ENCODE data around the gene LSM4.
"Not testable (repeated sequence)": the region's sequence is repeated elsewhere in the genome, so short reads cannot be mapped to it uniquely, and the experiment has no call there.

Gene LSM4

DNA sequence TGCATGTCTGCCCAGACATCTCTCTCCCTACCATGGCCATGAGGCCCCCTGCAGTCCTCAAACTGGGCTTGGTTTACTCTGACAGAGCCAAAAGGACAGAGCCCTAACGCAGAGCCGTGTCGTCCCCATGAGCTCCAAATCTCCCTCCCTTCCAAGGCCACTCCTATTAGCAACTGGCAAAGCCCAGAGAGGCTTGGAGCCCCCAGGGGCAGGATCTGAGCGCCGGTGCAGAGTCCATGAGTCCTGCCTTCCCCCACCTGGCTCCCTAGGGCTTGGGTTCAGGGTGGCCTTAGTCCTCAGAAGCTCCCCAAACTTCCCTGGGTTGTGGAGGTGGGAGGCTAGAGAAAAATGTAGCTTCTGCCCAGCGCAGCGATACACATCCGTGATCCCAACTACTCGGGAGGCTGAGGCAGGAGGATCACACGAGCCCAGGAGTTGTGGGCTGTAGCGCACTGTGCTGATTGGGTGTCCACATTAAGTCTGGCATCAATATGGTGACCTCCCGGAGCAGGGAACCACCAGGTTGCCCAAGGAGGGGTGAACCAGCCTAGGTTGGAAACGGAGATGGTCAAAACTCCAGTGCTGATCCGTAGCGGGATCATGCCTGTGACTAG, 10.1 kb upstream of the LSM4 start:
- Mint-ChIP-seq H3K4me1 (peaks cover 9% of the 10 kb centered on the region), H3K27me3 (peaks cover 6% of the 10 kb centered on the region), H3K4me3 (no peak overlapping the region), H3K9me3 (no peaks in the 10 kb centered on the region), H3K27ac (no peak overlapping the region), H3K36me3 (no peaks in the 10 kb centered on the region)
- no peak for DNase-seq (ENCODE audit: low spot score in 2 of 2)
- ATAC-seq (ENCODE audit: low read depth): no peak

- ATAC-seq (ENCODE audit: low read depth) (no peak), DNase-seq (ENCODE audit: low spot score in 2 of 2) (no peak)
- peaks cover 4% of the 10 kb centered on the region for H3K27me3 Mint-ChIP-seq
- no peaks in the 10 kb centered on the region for H3K9me3 Mint-ChIP-seq
- no peak overlapping the region for H3K4me3 Mint-ChIP-seq
- H3K4me1 Mint-ChIP-seq: peaks cover 9% of the 10 kb centered on the region
- no peak overlapping the region for H3K27ac Mint-ChIP-seq
- no peaks in the 10 kb centered on the region for H3K36me3 Mint-ChIP-seq
Measured at GRCh38 chr19:18330868-18331267, 8.0 kb upstream of the LSM4 start.

- H3K4me3 Mint-ChIP-seq: no peak overlapping the region
- ATAC-seq (ENCODE audit: low read depth): no peak
Measured at GRCh38 chr19:18329035-18329376, 6.1 kb upstream of the LSM4 start.

GRCh38 chr19:18328340-18329034, 5.6 kb upstream of the LSM4 start:
- DNase-seq (ENCODE audit: low spot score in 2 of 2) (peak; percentile 68 to 86), ATAC-seq (ENCODE audit: low read depth) (peak; percentile 94)
- Mint-ChIP-seq H3K9me3 (no peaks in the 10 kb centered on the region), H3K27me3 (peaks cover 4% of the 10 kb centered on the region), H3K27ac (no peak overlapping the region), H3K36me3 (no peaks in the 10 kb centered on the region), H3K4me1 (peaks cover 9% of the 10 kb centered on the region), H3K4me3 (peak overlapping the region; percentile 64)

More at GRCh38 chr19:18329035-18329376, 6.1 kb upstream of the LSM4 start:
- DNase-seq (ENCODE audit: low spot score in 2 of 2): no peak
- H3K9me3 Mint-ChIP-seq: no peaks in the 10 kb centered on the region
- H3K36me3 Mint-ChIP-seq: no peaks in the 10 kb centered on the region
- H3K4me1 Mint-ChIP-seq: peaks cover 9% of the 10 kb centered on the region
- peaks cover 4% of the 10 kb centered on the region for H3K27me3 Mint-ChIP-seq
- H3K27ac Mint-ChIP-seq: no peak overlapping the region

- H3K4me3 Mint-ChIP-seq: no peak overlapping the region
- ATAC-seq (ENCODE audit: low read depth) (no peak), DNase-seq (ENCODE audit: low spot score in 2 of 2) (no peak)
- peaks cover 16% of the 10 kb centered on the region for H3K4me1 Mint-ChIP-seq
- H3K27ac Mint-ChIP-seq: no peak overlapping the region
- peaks cover 4% of the 10 kb centered on the region for H3K27me3 Mint-ChIP-seq
- no peaks in the 10 kb centered on the region for H3K36me3 Mint-ChIP-seq
- H3K9me3 Mint-ChIP-seq: no peaks in the 10 kb centered on the region
Measured at GRCh38 chr19:18326772-18327171, 3.9 kb upstream of the LSM4 start.

GRCh38 chr19:18324373-18324731, 1.5 kb upstream of the LSM4 start:
- peaks cover 27% of the 10 kb centered on the region for H3K4me1 Mint-ChIP-seq
- DNase-seq (ENCODE audit: low spot score in 2 of 2); ATAC-seq (ENCODE audit: low read depth); H3K36me3 Mint-ChIP-seq; H3K27me3 Mint-ChIP-seq; H3K27ac Mint-ChIP-seq; H3K4me3 Mint-ChIP-seq; H3K9me3 Mint-ChIP-seq: not testable (repeated sequence)

- Mint-ChIP-seq H3K27ac (peak overlapping the region; percentile 1), H3K27me3 (no peaks in the 10 kb centered on the region), H3K4me1 (peaks cover 22% of the 10 kb centered on the region), H3K9me3 (no peaks in the 10 kb centered on the region), H3K36me3 (peaks cover 2% of the 10 kb centered on the region), H3K4me3 (peak overlapping the region; percentile 81)
- no peak for DNase-seq (ENCODE audit: low spot score in 2 of 2)
- ATAC-seq (ENCODE audit: low read depth): no peak
Measured at GRCh38 chr19:18322318-18322758, 538 bp downstream of the LSM4 start.

DNA sequence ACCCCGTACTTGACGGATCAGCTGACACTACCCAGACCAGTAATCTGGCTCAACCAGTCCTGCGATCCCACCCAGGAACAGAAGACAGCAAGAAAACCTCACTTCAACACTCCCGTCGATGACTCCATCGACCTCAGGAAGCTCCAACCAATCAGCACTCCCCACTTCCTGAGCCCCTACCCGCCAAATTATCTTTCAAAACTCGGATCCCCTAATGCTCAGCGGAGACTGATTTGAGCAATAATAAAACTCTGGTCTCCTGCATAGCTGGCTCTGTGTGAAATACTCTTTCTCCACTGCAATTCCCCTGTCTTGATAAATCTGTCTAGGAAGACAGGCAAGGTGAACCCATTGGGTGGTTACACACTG, 1.2 kb downstream of the LSM4 start:
- peak overlapping the region; percentile 81 for H3K4me3 Mint-ChIP-seq
- no peaks in the 10 kb centered on the region for H3K9me3 Mint-ChIP-seq
- no peak for ATAC-seq (ENCODE audit: low read depth)
- H3K27ac Mint-ChIP-seq: peak overlapping the region; percentile 1
- H3K4me1 Mint-ChIP-seq: peaks cover 22% of the 10 kb centered on the region
- no peak for DNase-seq (ENCODE audit: low spot score in 2 of 2)
- H3K27me3 Mint-ChIP-seq: no peaks in the 10 kb centered on the region
- H3K36me3 Mint-ChIP-seq: peaks cover 2% of the 10 kb centered on the region

- Mint-ChIP-seq H3K36me3 (peaks cover 2% of the 10 kb centered on the region), H3K9me3 (no peaks in the 10 kb centered on the region), H3K27ac (peak overlapping the region; percentile 1), H3K4me1 (peaks cover 22% of the 10 kb centered on the region), H3K27me3 (no peaks in the 10 kb centered on the region), H3K4me3 (peak overlapping the region; percentile 81)
- ATAC-seq (ENCODE audit: low read depth) (no peak), DNase-seq (ENCODE audit: low spot score in 2 of 2) (no peak)
Measured at GRCh38 chr19:18320865-18321733, 1.8 kb downstream of the LSM4 start.

GRCh38 chr19:18319591-18320135, 3.2 kb downstream of the LSM4 start:
- Mint-ChIP-seq H3K4me3 (no peak overlapping the region), H3K4me1 (peaks cover 29% of the 10 kb centered on the region), H3K27me3 (no peaks in the 10 kb centered on the region), H3K27ac (no peak overlapping the region), H3K9me3 (no peaks in the 10 kb centered on the region), H3K36me3 (peaks cover 2% of the 10 kb centered on the region)
- DNase-seq (ENCODE audit: low spot score in 2 of 2) (no peak), ATAC-seq (ENCODE audit: low read depth) (no peak)

DNA sequence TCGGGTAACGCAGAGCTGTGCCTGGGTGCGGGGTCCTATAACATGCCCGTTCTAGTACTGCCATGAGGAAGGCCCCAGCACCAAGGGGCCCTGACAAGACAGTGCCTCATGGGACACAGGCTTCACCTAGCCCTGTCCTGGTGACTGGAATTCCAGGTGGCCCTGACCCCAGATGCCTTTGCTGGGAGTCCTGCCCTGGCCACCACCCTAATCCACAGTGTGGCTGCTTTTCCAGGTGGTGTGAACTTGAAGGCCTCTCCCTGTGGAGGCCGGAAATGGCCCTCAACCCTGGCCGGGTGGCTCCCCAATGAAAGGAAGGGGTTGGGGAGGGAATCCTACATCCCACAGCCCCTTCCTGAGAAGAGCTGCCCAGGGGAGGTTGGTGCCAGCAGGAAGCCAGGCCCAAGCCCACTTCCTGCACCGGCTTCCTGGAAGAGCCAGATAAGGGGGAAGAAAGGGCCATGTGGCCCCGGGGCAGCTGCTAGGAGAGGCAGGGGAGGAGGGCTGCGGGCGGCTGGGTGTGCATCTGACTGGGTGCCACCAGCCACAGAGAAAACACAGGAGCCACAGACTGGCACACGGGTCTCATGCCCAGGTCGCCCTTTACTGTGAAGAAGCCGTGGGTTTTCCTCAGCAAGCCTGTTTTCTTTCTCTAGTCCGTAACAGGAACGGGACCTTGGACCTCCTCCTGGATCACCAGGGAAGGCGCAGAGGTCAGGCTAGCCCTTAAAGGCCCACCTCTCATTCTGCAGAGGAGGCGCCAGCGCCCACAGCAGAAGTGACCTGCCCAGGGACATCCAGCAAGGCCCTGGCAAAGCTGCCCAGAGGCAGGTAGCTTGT, 4.7 kb downstream of the LSM4 start:
- peaks cover 26% of the 10 kb centered on the region for H3K4me1 Mint-ChIP-seq
- peak overlapping the region; percentile 1 for H3K27ac Mint-ChIP-seq
- H3K4me3 Mint-ChIP-seq: no peak overlapping the region
- no peaks in the 10 kb centered on the region for H3K27me3 Mint-ChIP-seq
- peaks cover 2% of the 10 kb centered on the region for H3K36me3 Mint-ChIP-seq
- H3K9me3 Mint-ChIP-seq: no peaks in the 10 kb centered on the region
- DNase-seq (ENCODE audit: low spot score in 2 of 2) (no peak), ATAC-seq (ENCODE audit: low read depth) (no peak)

DNA sequence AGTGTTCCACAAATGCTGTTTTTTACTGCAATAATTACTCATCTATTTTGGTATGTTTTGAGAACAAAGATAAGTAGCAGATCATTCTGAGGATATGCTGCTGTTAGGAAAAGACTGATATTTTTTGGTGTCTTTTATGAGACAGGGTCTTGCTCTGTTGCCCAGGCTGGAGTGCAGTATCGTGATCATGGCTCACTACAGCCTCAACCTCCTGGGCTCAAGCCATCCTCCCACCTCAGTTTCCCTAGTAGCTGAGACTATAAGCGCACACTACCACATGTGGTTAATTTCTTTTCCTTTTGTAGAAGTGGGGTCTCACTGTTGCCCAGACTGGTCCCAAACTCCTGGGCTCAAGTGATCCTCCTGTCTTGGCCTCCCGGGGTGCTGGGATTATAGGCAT, 9.5 kb downstream of the LSM4 start:
- ATAC-seq (ENCODE audit: low read depth) (no peak), DNase-seq (ENCODE audit: low spot score in 2 of 2) (no peak)
- H3K4me3 Mint-ChIP-seq: no peak overlapping the region
- H3K27me3 Mint-ChIP-seq: no peaks in the 10 kb centered on the region
- H3K4me1 Mint-ChIP-seq: peaks cover 9% of the 10 kb centered on the region
- H3K9me3 Mint-ChIP-seq: no peaks in the 10 kb centered on the region
- no peak overlapping the region for H3K27ac Mint-ChIP-seq
- peaks cover 2% of the 10 kb centered on the region for H3K36me3 Mint-ChIP-seq

DNA sequence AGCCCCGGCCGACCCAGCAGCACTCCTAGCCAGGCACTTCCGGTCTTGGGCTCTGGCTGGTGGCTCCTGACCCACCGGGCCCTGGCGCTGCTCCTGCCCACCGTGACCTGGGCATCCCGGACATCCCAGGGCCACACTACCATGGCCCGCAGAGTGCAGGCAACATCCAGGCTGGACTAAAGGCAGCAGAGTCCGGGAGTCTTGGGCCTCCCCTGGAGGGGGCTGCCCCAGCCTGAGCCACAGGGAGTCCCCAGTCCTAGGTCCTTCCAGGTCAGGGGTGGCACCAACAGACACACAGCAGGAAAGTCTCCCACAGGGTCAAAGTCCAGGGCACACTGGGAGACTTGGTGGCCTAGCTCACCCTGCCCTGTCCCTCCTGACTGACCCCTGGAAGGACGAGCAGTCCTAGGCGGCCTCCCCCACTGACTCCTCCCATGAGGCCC, 10.8 kb downstream of the LSM4 start:
- Mint-ChIP-seq H3K9me3 (no peaks in the 10 kb centered on the region), H3K27me3 (no peaks in the 10 kb centered on the region), H3K36me3 (peaks cover 3% of the 10 kb centered on the region), H3K4me3 (no peak overlapping the region), H3K27ac (no peak overlapping the region), H3K4me1 (peaks cover 15% of the 10 kb centered on the region)
- no peak for ATAC-seq (ENCODE audit: low read depth)
- DNase-seq (ENCODE audit: low spot score in 2 of 2): no peak

Data from memory B cell (primary cell).